ENCODE measurements around the gene MYT1.

DNA sequence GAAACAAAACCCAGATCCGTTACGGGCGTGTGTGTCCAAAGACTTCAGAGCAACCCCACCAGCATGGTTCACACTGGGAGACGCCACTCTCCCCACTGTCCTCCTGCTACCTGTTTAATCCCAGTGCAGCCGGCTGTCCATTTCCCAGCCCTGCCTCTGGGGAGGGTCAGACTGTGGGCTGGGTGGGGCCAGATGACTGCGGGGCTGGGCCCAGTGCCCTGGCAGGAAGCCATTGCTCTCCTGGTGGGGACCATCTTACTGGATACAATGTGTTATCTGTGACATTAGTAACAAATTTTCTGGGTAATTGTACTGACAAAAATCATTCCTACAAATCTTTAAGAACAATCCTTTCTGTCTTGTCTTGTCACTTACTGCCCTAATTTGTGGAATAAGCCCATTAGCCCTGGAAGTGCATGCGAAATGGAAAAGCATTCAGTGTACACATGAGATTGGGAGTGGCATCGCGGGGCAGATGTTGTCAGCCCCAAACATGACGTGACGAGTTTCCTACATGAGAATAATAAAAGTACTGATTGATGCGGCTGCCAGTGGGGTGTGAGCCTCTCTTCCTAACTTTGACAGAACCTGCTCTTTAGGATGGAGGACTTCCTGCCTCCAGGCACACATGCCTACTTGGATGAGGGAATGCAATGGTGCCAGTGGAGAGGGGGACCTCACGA lies 53.4 kb downstream of the MYT1 start:
- TF ChIP-seq POLR2AphosphoS5 (IDR thresholded peaks at IDR 0.05; ENCODE audit: low read depth, low read length) (no peak), MEF2A (IDR thresholded peaks at IDR 0.05; ENCODE audit: borderline replicate concordance, low read depth) (no peak), TAF1 (IDR thresholded peaks at IDR 0.05; ENCODE audit: borderline replicate concordance, low read depth, low read length) (no peak), CHD2 (IDR thresholded peaks at IDR 0.05; ENCODE audit: low read length, partially characterized antibody) (no peak)
- TF ChIP-seq, protein P1, sequence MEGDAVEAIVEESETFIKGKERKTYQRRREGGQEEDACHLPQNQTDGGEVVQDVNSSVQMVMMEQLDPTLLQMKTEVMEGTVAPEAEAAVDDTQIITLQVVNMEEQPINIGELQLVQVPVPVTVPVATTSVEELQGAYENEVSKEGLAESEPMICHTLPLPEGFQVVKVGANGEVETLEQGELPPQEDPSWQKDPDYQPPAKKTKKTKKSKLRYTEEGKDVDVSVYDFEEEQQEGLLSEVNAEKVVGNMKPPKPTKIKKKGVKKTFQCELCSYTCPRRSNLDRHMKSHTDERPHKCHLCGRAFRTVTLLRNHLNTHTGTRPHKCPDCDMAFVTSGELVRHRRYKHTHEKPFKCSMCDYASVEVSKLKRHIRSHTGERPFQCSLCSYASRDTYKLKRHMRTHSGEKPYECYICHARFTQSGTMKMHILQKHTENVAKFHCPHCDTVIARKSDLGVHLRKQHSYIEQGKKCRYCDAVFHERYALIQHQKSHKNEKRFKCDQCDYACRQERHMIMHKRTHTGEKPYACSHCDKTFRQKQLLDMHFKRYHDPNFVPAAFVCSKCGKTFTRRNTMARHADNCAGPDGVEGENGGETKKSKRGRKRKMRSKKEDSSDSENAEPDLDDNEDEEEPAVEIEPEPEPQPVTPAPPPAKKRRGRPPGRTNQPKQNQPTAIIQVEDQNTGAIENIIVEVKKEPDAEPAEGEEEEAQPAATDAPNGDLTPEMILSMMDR (IDR thresholded peaks at IDR 0.05), result no peak
